Neural cell (in vitro differentiated cells): ENCODE data around the gene LRRC8E.

ENCODE experiments used
- EP300 ChIP-seq: fragments of 450-650 bp; conservative IDR thresholded peaks from 2 replicates; pipeline ENCODE4 v1.6.1; 2014; ENCODE audit warnings: antibody characterized with exemption, mild to moderate bottlenecking, moderate library complexity; ENCODE audit not compliant: poor library complexity, severe bottlenecking
- EZH2 ChIP-seq: fragments of 200-600, 300-800 bp; shearing (Covaris generic), sonication (generic); IDR thresholded peaks from 2 replicates; pipeline ENCODE4 v1.6.1; 2014; ENCODE audit warnings: antibody characterized with exemption, low read length, borderline replicate concordance, mild to moderate bottlenecking; ENCODE audit not compliant: insufficient read depth, poor library complexity, severe bottlenecking
- MXI1 ChIP-seq: fragments of 450-650 bp; conservative IDR thresholded peaks from 2 replicates; pipeline ENCODE4 v1.6.1; 2014; ENCODE audit warnings: antibody characterized with exemption, mild to moderate bottlenecking; ENCODE audit not compliant: poor library complexity, severe bottlenecking
- POLR2AphosphoS5 ChIP-seq: IDR thresholded peaks from 2 replicates; pipeline ENCODE4 v1.6.1; 2012
- TAF1 ChIP-seq: IDR thresholded peaks from 2 replicates; pipeline ENCODE4 v1.6.1; 2012; ENCODE audit warnings: low read depth
- TF ChIP-seq, protein P1 (sequence below): fragments of 450-650 bp; IDR thresholded peaks from 2 replicates; pipeline ENCODE4 v1.5.1; 2014; ENCODE audit warnings: antibody characterized with exemption, mild to moderate bottlenecking, moderate library complexity; ENCODE audit not compliant: poor library complexity, severe bottlenecking

DNA sequence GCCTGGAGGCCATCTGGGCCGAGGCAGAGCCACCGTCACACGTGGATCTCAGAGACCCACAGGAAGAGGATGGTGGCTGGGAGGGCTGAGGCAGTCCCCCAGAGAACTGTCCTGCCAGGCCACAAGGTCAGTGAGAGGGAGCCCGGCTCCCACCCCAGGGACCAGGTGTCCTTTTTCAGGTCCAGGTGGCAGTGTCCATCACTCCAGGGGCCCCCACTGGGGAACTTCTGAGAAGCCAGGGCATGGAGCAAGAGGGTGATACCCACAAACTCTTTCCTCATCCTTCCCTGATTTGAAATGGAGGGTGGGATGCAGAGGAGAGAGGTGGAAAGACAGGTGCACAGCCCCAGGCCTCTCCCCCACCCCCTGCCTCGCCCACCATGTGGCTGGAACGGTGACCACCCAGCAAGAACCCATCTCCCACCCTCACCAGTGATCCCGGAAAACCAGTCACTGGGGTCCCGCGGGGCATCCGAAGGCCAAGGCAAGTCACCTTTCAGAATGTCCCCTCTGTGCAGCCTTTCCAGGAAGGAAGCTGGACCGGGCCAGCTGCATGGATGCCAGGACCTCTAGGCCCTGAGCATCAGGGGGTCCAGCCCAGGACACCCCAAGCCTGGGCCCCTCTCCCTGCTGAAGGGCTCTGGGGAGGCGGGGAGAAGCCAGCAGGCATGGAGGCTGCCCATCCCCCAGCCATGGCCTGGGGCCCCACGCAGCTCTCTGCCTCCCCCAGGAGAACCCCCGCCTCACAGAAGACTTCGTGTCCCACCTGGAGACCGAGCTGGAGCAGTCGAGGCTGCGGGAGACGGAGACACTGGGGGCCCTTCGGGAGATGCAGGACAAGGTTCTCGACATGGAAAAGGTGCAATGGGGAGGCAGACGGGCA is 28.2 kb upstream of the LRRC8E start:
- TF ChIP-seq, protein P1, sequence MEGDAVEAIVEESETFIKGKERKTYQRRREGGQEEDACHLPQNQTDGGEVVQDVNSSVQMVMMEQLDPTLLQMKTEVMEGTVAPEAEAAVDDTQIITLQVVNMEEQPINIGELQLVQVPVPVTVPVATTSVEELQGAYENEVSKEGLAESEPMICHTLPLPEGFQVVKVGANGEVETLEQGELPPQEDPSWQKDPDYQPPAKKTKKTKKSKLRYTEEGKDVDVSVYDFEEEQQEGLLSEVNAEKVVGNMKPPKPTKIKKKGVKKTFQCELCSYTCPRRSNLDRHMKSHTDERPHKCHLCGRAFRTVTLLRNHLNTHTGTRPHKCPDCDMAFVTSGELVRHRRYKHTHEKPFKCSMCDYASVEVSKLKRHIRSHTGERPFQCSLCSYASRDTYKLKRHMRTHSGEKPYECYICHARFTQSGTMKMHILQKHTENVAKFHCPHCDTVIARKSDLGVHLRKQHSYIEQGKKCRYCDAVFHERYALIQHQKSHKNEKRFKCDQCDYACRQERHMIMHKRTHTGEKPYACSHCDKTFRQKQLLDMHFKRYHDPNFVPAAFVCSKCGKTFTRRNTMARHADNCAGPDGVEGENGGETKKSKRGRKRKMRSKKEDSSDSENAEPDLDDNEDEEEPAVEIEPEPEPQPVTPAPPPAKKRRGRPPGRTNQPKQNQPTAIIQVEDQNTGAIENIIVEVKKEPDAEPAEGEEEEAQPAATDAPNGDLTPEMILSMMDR: no peak
- no peak for TF ChIP-seq EP300
- TF ChIP-seq POLR2AphosphoS5: no peak
- no peak for TF ChIP-seq MXI1
- no peak for TF ChIP-seq TAF1
- no peak for TF ChIP-seq EZH2
